Right lobe of liver (tissue), 6 donors: ENCODE data around the gene DSP. TPM values are rescaled to one million over a fixed set of nuclear protein-coding genes. Genes with fewer than 3 reads are reported as not detected.

ENCODE experiments used
- ATAC-seq, 4 donors: fragments of 200-7000 bp; cut with Tn5 transposase; one replicate each; pipeline ENCODE4 v1.9.1; 2020; ENCODE audit warnings: mild to moderate bottlenecking in 4 of 4, moderate library complexity in 4 of 4
- DNase-seq, 3 donors: peaks; one replicate each; pipeline ENCODE4 v3.0.0-alpha.2; 2020
- H3K27ac ChIP-seq, 3 donors: fragments of 200-600 bp; one replicate each; pipeline ENCODE4 v1.8.0; 2022
- H3K27me3 ChIP-seq, 2 donors: fragments of 200-600 bp; one replicate each; pipeline ENCODE4 v1.8.0; 2022
- H3K36me3 ChIP-seq, 4 donors: fragments of 200-600 bp; sonication (generic) in 1 of 4; one replicate each; pipeline versions ENCODE4 v1.5.1 to v1.8.0; 2017 to 2022; ENCODE audit warnings: control low read depth in 1 of 4
- H3K4me1 ChIP-seq, 4 donors: fragments of 200-600 bp; sonication (generic) in 1 of 4; one replicate each; pipeline versions ENCODE4 v1.5.1 to v1.8.0; 2017 to 2022; ENCODE audit warnings: control low read depth in 1 of 4
- H3K4me3 ChIP-seq, 3 donors: fragments of 200-600 bp; one replicate each; pipeline ENCODE4 v1.8.0; 2022
- H3K9me3 ChIP-seq, 4 donors: fragments of 200-600 bp; sonication (generic) in 1 of 4; one replicate each; pipeline versions ENCODE4 v1.5.1 to v1.8.0; 2017 to 2022; ENCODE audit warnings: control low read depth in 1 of 4
- POLR2A ChIP-seq: fragments of 450-650 bp; IDR thresholded peaks from one replicate; pipeline ENCODE4 v1.6.1; 2017; ENCODE audit warnings: antibody characterized with exemption, mild to moderate bottlenecking
- WGBS: methylation state at CpG from one replicate; pipeline ENCODE4 v1.1.6; 2018; ENCODE audit warnings: low coverage, low lambda C conversion rate; ENCODE audit not compliant: insufficient coverage; ENCODE audit errors: missing lambda C conversion rate; 5-methylcytosine and 5-hydroxymethylcytosine counted together
- intact Hi-C, 2 donors: fragments of 100-400 bp; cut with DNase I; formaldehyde crosslinking; loops; one replicate each; pipeline versions ENCODE4 v1.11.2 to v1.14.1; 2022
- total RNA-seq, 6 experiments: library from RNA; depleted of rRNA in 2 of 6; stranded (reverse); fragments of >200 nt in 2 of 6; fragmentation: NEBNext Ultra II Directional in 3 of 6; extraction: Animal tissue kit (Norgen Biotek cat#: 25700) in 3 of 6; gene quantifications; one replicate each; pipeline versions ENCODE4 v1.1.0 to v1.2.4, GENCODE V29; 2016 to 2023
- TF ChIP-seq, protein P1 (sequence below), 4 donors: fragments of 200-600 bp in 3 of 4; fragments of 450-650 bp in 1 of 4; IDR thresholded peaks; one replicate each; pipeline versions ENCODE4 v1.5.1 to v1.8.0; 2016 to 2022; ENCODE audit warnings: antibody characterized with exemption in 4 of 4, mild to moderate bottlenecking in 2 of 4
- donor health status: DM: no; HTN: yes; CAD: no.
- donor health status: DM: no; HTN: no; CAD: no.
- donor health status: DM: no; HTN: no; CAD: no.
- donor health status: DM: no; HTN: yes; CAD: no.
- donor health status: DM: no; HTN: yes; CAD: no.

DSP gene
- total RNA-seq, 6 experiments from 2014 or later: 64.6 to 94.2 (median 82.1) TPM

DNA sequence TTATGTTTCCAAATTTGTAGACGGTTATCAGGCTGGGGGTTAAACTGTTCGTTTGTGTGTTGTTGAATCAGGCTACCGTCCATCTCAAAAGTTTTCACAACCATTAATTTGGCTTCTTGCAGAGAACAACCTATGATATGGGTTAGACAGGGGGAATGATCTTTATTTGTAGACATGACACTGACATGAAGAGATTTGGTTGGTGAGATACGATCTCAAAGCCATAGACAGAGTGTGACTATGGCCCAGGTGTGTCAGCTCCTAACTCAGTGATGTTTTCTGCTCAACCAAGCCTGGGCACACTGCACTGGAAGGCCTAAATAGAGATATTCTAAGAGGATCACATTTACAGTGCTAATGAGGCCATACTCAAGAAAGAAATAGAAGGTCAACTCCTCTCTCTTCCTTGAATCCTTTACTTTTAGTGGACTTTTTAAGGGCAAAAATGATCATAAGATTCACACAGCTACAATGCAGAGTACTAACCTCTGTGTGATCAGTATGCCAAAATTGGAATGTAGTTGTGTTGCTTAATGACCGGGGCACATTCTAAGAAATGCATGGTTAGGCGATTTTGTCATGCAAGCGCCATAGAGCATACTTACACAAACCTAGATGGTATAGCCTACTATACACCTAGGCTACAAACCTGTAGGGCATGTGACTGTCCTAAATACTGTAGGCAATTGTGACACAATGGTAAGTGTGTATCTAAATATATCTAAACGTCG lies 30.9 kb downstream of the DSP start:
- intact Hi-C loops: no loop called here
- Histone ChIP-seq H3K4me3 (no peak overlapping the region), H3K27me3 (no peaks in the 10 kb centered on the region), H3K9me3 (no peaks in the 10 kb centered on the region), H3K27ac (no peak overlapping the region), H3K36me3 (peaks cover 0 to 100% (median 47%) of the 10 kb centered on the region in 4 donors), H3K4me1 (no peaks in the 10 kb centered on the region)
- ATAC-seq (no peak), DNase-seq (no peak)
- 85% methylated on average over 9 of the region's 9 CpGs for WGBS
- TF ChIP-seq, protein P1, sequence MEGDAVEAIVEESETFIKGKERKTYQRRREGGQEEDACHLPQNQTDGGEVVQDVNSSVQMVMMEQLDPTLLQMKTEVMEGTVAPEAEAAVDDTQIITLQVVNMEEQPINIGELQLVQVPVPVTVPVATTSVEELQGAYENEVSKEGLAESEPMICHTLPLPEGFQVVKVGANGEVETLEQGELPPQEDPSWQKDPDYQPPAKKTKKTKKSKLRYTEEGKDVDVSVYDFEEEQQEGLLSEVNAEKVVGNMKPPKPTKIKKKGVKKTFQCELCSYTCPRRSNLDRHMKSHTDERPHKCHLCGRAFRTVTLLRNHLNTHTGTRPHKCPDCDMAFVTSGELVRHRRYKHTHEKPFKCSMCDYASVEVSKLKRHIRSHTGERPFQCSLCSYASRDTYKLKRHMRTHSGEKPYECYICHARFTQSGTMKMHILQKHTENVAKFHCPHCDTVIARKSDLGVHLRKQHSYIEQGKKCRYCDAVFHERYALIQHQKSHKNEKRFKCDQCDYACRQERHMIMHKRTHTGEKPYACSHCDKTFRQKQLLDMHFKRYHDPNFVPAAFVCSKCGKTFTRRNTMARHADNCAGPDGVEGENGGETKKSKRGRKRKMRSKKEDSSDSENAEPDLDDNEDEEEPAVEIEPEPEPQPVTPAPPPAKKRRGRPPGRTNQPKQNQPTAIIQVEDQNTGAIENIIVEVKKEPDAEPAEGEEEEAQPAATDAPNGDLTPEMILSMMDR (IDR thresholded peaks at IDR 0.05): no peak
- no peak for TF ChIP-seq POLR2A

DNA sequence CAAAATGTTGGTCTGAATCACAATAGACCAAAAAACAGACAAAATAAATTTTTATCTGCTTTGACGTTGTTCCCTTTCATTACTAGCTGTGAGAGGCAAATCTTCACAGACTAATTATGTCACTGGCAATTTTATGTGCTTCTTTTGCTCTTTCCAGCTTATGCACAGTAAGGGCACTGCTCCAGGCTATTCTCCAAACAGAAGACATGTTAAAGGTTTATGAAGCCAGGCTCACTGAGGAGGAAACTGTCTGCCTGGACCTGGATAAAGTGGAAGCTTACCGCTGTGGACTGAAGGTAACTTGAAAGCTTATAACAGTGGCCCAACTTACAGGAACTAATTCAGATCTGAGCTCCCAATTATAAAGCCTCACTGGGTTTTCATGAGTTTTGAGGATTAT lies 33.0 kb downstream of the DSP start:
- Histone ChIP-seq H3K27ac (no peak overlapping the region), H3K36me3 (peaks cover 0 to 99% (median 42%) of the 10 kb centered on the region in 4 donors), H3K9me3 (no peaks in the 10 kb centered on the region), H3K4me3 (no peak overlapping the region), H3K27me3 (no peaks in the 10 kb centered on the region), H3K4me1 (no peaks in the 10 kb centered on the region)
- intact Hi-C loops: no loop called here
- no peak for DNase-seq
- WGBS: 82% methylated on average over 2 of the region's 2 CpGs
- no peak for TF ChIP-seq POLR2A
- TF ChIP-seq, protein P1 (IDR thresholded peaks at IDR 0.05): no peak
- ATAC-seq: no peak

DNA sequence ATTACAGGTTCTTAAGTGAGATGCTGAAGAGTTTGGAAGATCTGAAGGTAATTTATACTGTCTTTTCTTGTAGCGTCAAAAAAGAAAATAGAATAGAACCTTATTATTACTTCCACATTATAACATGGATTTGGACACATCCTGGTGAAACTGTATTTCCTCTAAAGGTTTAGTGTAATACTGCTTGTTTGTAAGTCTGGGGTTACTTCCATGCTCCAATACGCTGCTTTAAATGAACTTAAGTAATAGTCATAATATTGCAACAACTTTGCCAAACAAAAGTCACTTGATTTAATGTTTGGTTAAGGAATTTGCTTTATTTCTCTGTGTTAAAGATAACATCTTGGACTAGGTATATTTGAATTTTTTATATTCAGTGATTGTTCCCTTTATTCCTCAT lies 37.0 kb downstream of the DSP start:
- WGBS: 31% methylated on average over 2 of the region's 2 CpGs
- intact Hi-C loops: no loop called here
- H3K27me3 ChIP-seq: no peaks in the 10 kb centered on the region
- TF ChIP-seq, protein P1 (IDR thresholded peaks at IDR 0.05): no peak
- TF ChIP-seq POLR2A: no peak
- peaks cover 0 to 14% (median 6%) of the 10 kb centered on the region in 4 donors for H3K4me1 ChIP-seq
- no peak overlapping the region for H3K27ac ChIP-seq
- H3K36me3 ChIP-seq: peaks cover 0 to 84% (median 43%) of the 10 kb centered on the region in 4 donors
- no peak overlapping the region for H3K4me3 ChIP-seq
- ATAC-seq (no peak), DNase-seq (no peak)
- no peaks in the 10 kb centered on the region for H3K9me3 ChIP-seq

DNA sequence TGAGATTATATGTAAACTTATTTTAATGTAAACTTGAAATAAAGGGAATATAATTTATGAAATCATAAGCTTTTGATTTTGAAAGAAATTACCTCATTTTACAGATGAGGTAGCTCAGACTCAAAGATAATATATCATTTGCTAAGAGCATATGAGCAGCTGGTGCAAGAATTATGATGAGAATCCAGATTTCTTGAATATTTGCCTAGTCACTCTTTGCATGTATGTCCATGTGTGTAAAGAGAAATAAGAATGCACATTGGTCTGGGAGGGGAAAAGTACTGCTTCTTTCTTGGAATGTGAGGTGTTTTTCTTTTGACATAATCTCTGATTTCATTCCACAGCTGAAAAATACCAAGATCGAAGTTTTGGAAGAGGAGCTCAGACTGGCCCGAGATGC lies 37.5 kb downstream of the DSP start:
- intact Hi-C loops: no loop called here
- no peak overlapping the region for H3K27ac ChIP-seq
- no peak for ATAC-seq
- no peak overlapping the region for H3K4me3 ChIP-seq
- H3K4me1 ChIP-seq: peaks cover 0 to 14% (median 6%) of the 10 kb centered on the region in 4 donors
- H3K36me3 ChIP-seq: peaks cover 0 to 81% (median 45%) of the 10 kb centered on the region in 4 donors
- 79% methylated on average over 2 of the region's 2 CpGs for WGBS
- TF ChIP-seq POLR2A: no peak
- H3K27me3 ChIP-seq: no peaks in the 10 kb centered on the region
- DNase-seq: no peak
- H3K9me3 ChIP-seq: no peaks in the 10 kb centered on the region

DNA sequence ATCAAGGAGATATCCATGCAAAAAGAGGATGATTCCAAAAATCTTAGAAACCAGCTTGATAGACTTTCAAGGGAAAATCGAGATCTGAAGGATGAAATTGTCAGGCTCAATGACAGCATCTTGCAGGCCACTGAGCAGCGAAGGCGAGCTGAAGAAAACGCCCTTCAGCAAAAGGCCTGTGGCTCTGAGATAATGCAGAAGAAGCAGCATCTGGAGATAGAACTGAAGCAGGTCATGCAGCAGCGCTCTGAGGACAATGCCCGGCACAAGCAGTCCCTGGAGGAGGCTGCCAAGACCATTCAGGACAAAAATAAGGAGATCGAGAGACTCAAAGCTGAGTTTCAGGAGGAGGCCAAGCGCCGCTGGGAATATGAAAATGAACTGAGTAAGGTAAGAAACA lies 38.4 kb downstream of the DSP start:
- H3K27me3 ChIP-seq: no peaks in the 10 kb centered on the region
- no peak overlapping the region for H3K4me3 ChIP-seq
- intact Hi-C loops: no loop called here
- H3K4me1 ChIP-seq: peaks cover 0 to 14% (median 6%) of the 10 kb centered on the region in 4 donors
- TF ChIP-seq POLR2A: no peak
- TF ChIP-seq, protein P1 (IDR thresholded peaks at IDR 0.05): no peak
- H3K9me3 ChIP-seq: no peaks in the 10 kb centered on the region
- peaks cover 0 to 81% (median 40%) of the 10 kb centered on the region in 4 donors for H3K36me3 ChIP-seq
- no peak overlapping the region for H3K27ac ChIP-seq
- 90% methylated on average over 6 of the region's 9 CpGs for WGBS
- DNase-seq (no peak), ATAC-seq (no peak)
